Activated gamma-delta T cell treated with anti-CD3 and anti-CD28 coated beads, Interleukin-2, amount 50 U/mL, for 16 hours (primary cell): Measurements from ENCODE around the gene TSSK1B.

Experiments
- DNase-seq: peaks from one replicate; pipeline ENCODE4 v3.0.0-alpha.2; 2020; ENCODE audit warnings: low read depth

TSSK1B gene

DNA sequence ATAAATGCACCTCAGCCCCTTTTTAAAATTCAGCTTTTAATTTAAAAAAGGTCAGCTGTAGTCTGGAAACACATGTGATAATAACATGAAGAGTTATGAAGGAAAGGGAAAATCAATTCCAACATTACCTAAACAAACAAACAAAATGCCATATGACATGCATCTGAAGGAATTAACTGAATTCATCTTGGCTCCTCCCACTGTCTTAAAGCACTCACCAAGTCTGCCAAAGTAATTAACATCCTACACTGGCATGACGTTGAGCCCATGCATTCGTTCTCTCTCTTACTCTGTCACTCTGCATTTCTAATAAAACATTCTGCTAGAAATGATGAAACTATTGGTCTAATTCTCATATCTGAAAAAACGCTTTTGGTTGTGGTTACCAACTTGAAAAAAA is 37.7 kb downstream of the TSSK1B start:
- DNase-seq, result no peak

GRCh38 chr5:113394658-113395057 is 40.1 kb downstream of the TSSK1B start:
- no peak for DNase-seq

- no peak for DNase-seq
Measured at GRCh38 chr5:113390224-113390623, 44.6 kb downstream of the TSSK1B start.

- no peak for DNase-seq
Measured at GRCh38 chr5:113389116-113389515, 45.7 kb downstream of the TSSK1B start.

GRCh38 chr5:113387844-113388243 is 46.9 kb downstream of the TSSK1B start:
- no peak for DNase-seq

- DNase-seq, result no peak
Measured at GRCh38 chr5:113384782-113385285, 50.0 kb downstream of the TSSK1B start.

DNA sequence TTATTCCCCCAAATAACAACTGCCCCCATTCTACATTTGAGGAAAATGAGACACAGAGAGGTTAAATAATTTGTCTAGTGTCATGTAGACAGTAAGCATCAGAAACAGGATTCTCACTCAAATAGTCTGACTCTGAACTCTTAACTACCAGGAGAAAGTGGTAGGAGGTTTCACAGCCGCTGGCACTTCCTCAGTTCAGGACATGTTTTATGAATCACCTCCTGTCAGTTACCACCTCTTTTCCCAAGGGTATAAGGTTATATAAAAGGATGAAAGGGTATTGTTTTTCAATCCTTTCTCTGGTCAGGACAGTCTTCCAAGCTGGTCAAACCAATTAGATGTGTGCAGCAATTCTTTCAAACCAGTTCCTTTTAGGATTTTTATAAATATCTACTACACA is 52.1 kb downstream of the TSSK1B start:
- DNase-seq, result no peak
